ENCODE measurements around the gene TLE7.

- no peak for TF ChIP-seq CTCF (IDR thresholded peaks at IDR 0.05; ENCODE audit: low read length)
- no peak for TF ChIP-seq EZH2 (optimal IDR thresholded peaks at IDR 0.05; ENCODE audit: low read depth, low read length)
- no peak for TF ChIP-seq EZH2phosphoT487 (IDR thresholded peaks at IDR 0.05; ENCODE audit: low read length)
Observed at GRCh38 chr16:71432906-71433305, 8.9 kb downstream of the TLE7 start.

Measured in MM.1S (cell line).